WTC11 (cell line): ENCODE data around the gene EVC. TPM values are rescaled to one million over a fixed set of nuclear protein-coding genes. Genes with fewer than 3 reads are reported as not detected.

ENCODE experiments used
- ATAC-seq: fragments of 200-7000 bp; cut with Tn5 transposase; 2 replicates; pipeline ENCODE4 v1.10.0; 2021; ENCODE audit warnings: mild to moderate bottlenecking, moderate library complexity
- CTCF ChIA-PET: fragments of 300-600 bp; sonication (Branson Sonifier 250); formaldehyde crosslinking; loops from one replicate; lab custom pipeline; 2021; ENCODE audit warnings: antibody characterized with exemption; lab: Charles Lee
- POLR2A ChIA-PET: fragments of 350-600 bp; sonication (Branson Sonifier 250); formaldehyde crosslinking; loops from one replicate; lab custom pipeline; 2021; ENCODE audit warnings: antibody characterized with exemption; lab: Charles Lee
- DNase-seq: peaks from one replicate; pipeline ENCODE4 v3.0.0; 2021; ENCODE audit warnings: low spot score
- H3K27ac Mint-ChIP-seq: 2 replicates; pipeline ENCODE4 v1.8.0; 2021; ENCODE audit warnings: mixed read lengths
- H3K27me3 Mint-ChIP-seq: 2 replicates; pipeline ENCODE4 v1.8.0; 2021; ENCODE audit warnings: low read depth, mild to moderate bottlenecking, moderate library complexity, mixed read lengths
- H3K36me3 Mint-ChIP-seq: 2 replicates; pipeline ENCODE4 v1.8.0; 2021; ENCODE audit warnings: mixed read lengths
- H3K4me1 Mint-ChIP-seq: 2 replicates; pipeline ENCODE4 v1.8.0; 2022; ENCODE audit warnings: mixed read lengths
- H3K4me3 Mint-ChIP-seq: 2 replicates; pipeline ENCODE4 v1.8.0; 2021; ENCODE audit warnings: mild to moderate bottlenecking, moderate library complexity, mixed read lengths
- H3K9me3 Mint-ChIP-seq: 2 replicates; pipeline ENCODE4 v1.8.0; 2021; ENCODE audit warnings: mixed read lengths
- ARID4B ChIP-seq: sonication (generic); formaldehyde crosslinking; IDR thresholded peaks from 2 replicates; pipeline ENCODE4 v1.8.0; 2023; ENCODE audit warnings: missing genetic modification reagents, mild to moderate bottlenecking, borderline replicate concordance
- ATF1 ChIP-seq: sonication (generic); formaldehyde crosslinking; IDR thresholded peaks from 2 replicates; pipeline ENCODE4 v1.8.1; 2023; ENCODE audit warnings: mild to moderate bottlenecking, moderate library complexity, missing genetic modification reagents
- CREM ChIP-seq: sonication (generic); formaldehyde crosslinking; IDR thresholded peaks from 2 replicates; pipeline ENCODE4 v1.8.1; 2022; ENCODE audit warnings: mild to moderate bottlenecking, missing genetic modification reagents, moderate library complexity
- FOXK1 ChIP-seq: sonication (generic); formaldehyde crosslinking; IDR thresholded peaks from 2 replicates; pipeline ENCODE4 v1.8.0; 2022; ENCODE audit warnings: mild to moderate bottlenecking, moderate library complexity, missing genetic modification reagents
- GABPB1 ChIP-seq: sonication (generic); formaldehyde crosslinking; IDR thresholded peaks from 2 replicates; pipeline ENCODE4 v1.8.1; 2023; ENCODE audit warnings: mild to moderate bottlenecking, missing genetic modification reagents
- GTF2I ChIP-seq: fragments of 250-450 bp; sonication (Bioruptor Pico); conservative IDR thresholded peaks from 2 replicates; pipeline ENCODE4 v1.4.0; 2021; ENCODE audit warnings: mild to moderate bottlenecking
- JUN ChIP-seq: sonication (generic); formaldehyde crosslinking; IDR thresholded peaks from 2 replicates; pipeline ENCODE4 v1.8.0; 2023; ENCODE audit warnings: mild to moderate bottlenecking, missing genetic modification reagents
- MXD4 ChIP-seq: fragments of 250-450 bp; sonication (Bioruptor Pico); IDR thresholded peaks from 2 replicates; pipeline ENCODE4 v1.8.0; 2021; ENCODE audit warnings: mild to moderate bottlenecking, moderate library complexity, borderline replicate concordance
- OVOL2 ChIP-seq: fragments of 250-450 bp; sonication (Bioruptor Pico); IDR thresholded peaks from 2 replicates; pipeline ENCODE4 v1.9.0; 2021; ENCODE audit warnings: mild to moderate bottlenecking, borderline replicate concordance
- PRRX2 ChIP-seq: fragments of 250-450 bp; sonication (Bioruptor Pico); IDR thresholded peaks from 2 replicates; pipeline ENCODE4 v1.8.0; 2021; ENCODE audit warnings: mild to moderate bottlenecking
- SMAD3 ChIP-seq: sonication (generic); formaldehyde crosslinking; IDR thresholded peaks from 2 replicates; pipeline ENCODE4 v1.8.0; 2022; ENCODE audit warnings: missing genetic modification reagents, mild to moderate bottlenecking, borderline replicate concordance
- TEAD4 ChIP-seq: sonication (generic); formaldehyde crosslinking; IDR thresholded peaks from 2 replicates; pipeline ENCODE4 v1.8.0; 2022; ENCODE audit warnings: mild to moderate bottlenecking, missing genetic modification reagents
- ZNF219 ChIP-seq: sonication (generic); formaldehyde crosslinking; IDR thresholded peaks from 2 replicates; pipeline ENCODE4 v1.8.0; 2023; ENCODE audit warnings: missing genetic modification reagents, mild to moderate bottlenecking, borderline replicate concordance
- ZNF416 ChIP-seq: fragments of 250-450 bp; sonication (Bioruptor Pico); IDR thresholded peaks from 2 replicates; pipeline ENCODE4 v1.9.0; 2021; ENCODE audit warnings: mild to moderate bottlenecking, inconsistent platforms
- ZNF423 ChIP-seq: fragments of 250-450 bp; sonication (Bioruptor Pico); IDR thresholded peaks from 2 replicates; pipeline ENCODE4 v2.1.2; 2022; ENCODE audit warnings: mild to moderate bottlenecking, moderate library complexity
- total RNA-seq: library from RNA; stranded (reverse); gene quantifications from 3 replicates; pipeline ENCODE4 v1.2.3, GENCODE V29; 2021
- TF ChIP-seq, protein P1 (sequence below): fragments of 250-450 bp; sonication (Bioruptor Pico); IDR thresholded peaks from 2 replicates; pipeline ENCODE4 v1.9.0; 2021; ENCODE audit warnings: moderate library complexity, mild to moderate bottlenecking, inconsistent platforms, borderline replicate concordance
- TF ChIP-seq, protein P2 (sequence below): sonication (generic); formaldehyde crosslinking; IDR thresholded peaks from 2 replicates; pipeline ENCODE4 v1.8.0; 2022; ENCODE audit warnings: mild to moderate bottlenecking, missing genetic modification reagents
- TF ChIP-seq, protein P3 (sequence below): fragments of 200-600 bp; IDR thresholded peaks from 2 replicates; pipeline ENCODE4 v1.8.0; 2022; ENCODE audit warnings: antibody characterized with exemption

The EVC gene
- total RNA-seq, 1 experiment from 2014 or later, result 12.5 TPM

DNA sequence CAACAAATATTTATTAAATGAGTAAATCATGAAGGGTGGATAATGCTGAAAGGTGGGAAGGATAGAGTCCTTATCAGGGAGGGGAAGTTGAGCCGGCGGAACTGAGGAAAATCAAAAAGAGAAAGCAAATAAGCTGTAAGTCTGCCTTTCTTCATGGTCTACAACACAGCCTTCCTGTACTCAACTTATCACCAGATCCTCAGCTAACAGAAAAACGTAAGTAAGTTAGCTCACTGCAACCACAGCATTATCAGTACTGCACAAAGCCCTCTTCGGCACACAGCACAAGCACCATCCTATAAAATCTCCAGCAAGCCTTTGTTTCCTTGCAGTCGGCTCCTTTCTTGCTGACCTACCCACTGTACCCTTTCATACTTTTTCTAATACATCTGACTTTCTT is 111.6 kb downstream of the EVC start (continued):
- TF ChIP-seq ZNF416 (no peak), FOXK1 (CRISPR knock-in tag) (no peak), SMAD3 (no peak)
- TF ChIP-seq, protein P1, sequence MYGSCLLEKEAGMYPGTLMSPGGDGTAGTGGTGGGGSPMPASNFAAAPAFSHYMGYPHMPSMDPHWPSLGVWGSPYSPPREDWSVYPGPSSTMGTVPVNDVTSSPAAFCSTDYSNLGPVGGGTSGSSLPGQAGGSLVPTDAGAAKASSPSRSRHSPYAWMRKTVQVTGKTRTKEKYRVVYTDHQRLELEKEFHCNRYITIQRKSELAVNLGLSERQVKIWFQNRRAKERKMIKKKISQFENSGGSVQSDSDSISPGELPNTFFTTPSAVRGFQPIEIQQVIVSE (CRISPR knock-in tag), result no peak
- TF ChIP-seq, all 79 proteins: peak for 0

GRCh38 chr4:5823542-5824211 is 112.7 kb downstream of the EVC start:
- POLR2A ChIA-PET, result no interaction called here
- no peaks in the 10 kb centered on the region; the same call in 1 of the 2 replicates for H3K4me1 Mint-ChIP-seq
- H3K9me3 Mint-ChIP-seq, result no peaks in the 10 kb centered on the region
- H3K4me3 Mint-ChIP-seq, result no peak overlapping the region
- DNase-seq, result no peak
- peak overlapping the region; percentile 42; the same call in 1 of the 2 replicates for H3K27ac Mint-ChIP-seq
- peaks cover 85% of the 10 kb centered on the region for H3K36me3 Mint-ChIP-seq
- CTCF ChIA-PET, result interaction anchor here (1.0 to 5.0 kb wide), 2 partner anchors 11 to 156 kb away, joined by 3 to 63 read pairs; no protein-coding TSS in a partner anchor
- TF ChIP-seq ATF1 (CRISPR knock-in tag) (no peak), FOXK1 (CRISPR knock-in tag) (no peak), CREM (no peak), ZNF219 (CRISPR knock-in tag) (no peak), PRRX2 (CRISPR knock-in tag) (no peak), TEAD4 (no peak), GABPB1 (CRISPR knock-in tag) (no peak), JUN (CRISPR knock-in tag) (no peak), ZNF423 (CRISPR knock-in tag) (no peak), MXD4 (CRISPR knock-in tag) (no peak), ARID4B (CRISPR knock-in tag) (no peak)
- no peaks in the 10 kb centered on the region for H3K27me3 Mint-ChIP-seq
- ATAC-seq, result no peak

GRCh38 chr4:5824227-5824626 is 113.2 kb downstream of the EVC start:
- no peak overlapping the region for H3K27ac Mint-ChIP-seq
- CTCF ChIA-PET, result no interaction called here
- POLR2A ChIA-PET, result no interaction called here

More at GRCh38 chr4:5824227-5824626, 113.2 kb downstream of the EVC start:
- Mint-ChIP-seq H3K4me3 (no peak overlapping the region), H3K27me3 (no peaks in the 10 kb centered on the region), H3K36me3 (peaks cover 84% of the 10 kb centered on the region), H3K9me3 (no peaks in the 10 kb centered on the region), H3K4me1 (no peaks in the 10 kb centered on the region; the same call in 1 of the 2 replicates)
- DNase-seq (no peak), ATAC-seq (no peak)
- TF ChIP-seq, protein P2, sequence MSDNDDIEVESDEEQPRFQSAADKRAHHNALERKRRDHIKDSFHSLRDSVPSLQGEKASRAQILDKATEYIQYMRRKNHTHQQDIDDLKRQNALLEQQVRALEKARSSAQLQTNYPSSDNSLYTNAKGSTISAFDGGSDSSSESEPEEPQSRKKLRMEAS (CRISPR knock-in tag), result no peak
- TF ChIP-seq GTF2I (CRISPR knock-in tag) (no peak), ARID4B (CRISPR knock-in tag) (no peak), OVOL2 (no peak)
- TF ChIP-seq, protein P3, sequence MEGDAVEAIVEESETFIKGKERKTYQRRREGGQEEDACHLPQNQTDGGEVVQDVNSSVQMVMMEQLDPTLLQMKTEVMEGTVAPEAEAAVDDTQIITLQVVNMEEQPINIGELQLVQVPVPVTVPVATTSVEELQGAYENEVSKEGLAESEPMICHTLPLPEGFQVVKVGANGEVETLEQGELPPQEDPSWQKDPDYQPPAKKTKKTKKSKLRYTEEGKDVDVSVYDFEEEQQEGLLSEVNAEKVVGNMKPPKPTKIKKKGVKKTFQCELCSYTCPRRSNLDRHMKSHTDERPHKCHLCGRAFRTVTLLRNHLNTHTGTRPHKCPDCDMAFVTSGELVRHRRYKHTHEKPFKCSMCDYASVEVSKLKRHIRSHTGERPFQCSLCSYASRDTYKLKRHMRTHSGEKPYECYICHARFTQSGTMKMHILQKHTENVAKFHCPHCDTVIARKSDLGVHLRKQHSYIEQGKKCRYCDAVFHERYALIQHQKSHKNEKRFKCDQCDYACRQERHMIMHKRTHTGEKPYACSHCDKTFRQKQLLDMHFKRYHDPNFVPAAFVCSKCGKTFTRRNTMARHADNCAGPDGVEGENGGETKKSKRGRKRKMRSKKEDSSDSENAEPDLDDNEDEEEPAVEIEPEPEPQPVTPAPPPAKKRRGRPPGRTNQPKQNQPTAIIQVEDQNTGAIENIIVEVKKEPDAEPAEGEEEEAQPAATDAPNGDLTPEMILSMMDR, result no peak
